HepG2 (cell line): ENCODE measurements around the gene TADA2A. TPM values are rescaled to one million over a fixed set of nuclear protein-coding genes. Genes with fewer than 3 reads are reported as not detected.

Experiments used
- MAFG ChIP-seq: sonication (generic); formaldehyde crosslinking; IDR thresholded peaks from 2 replicates; pipeline ENCODE4 v1.5.1; 2020; ENCODE audit warnings: mild to moderate bottlenecking, missing genetic modification reagents
- MED1 ChIP-seq: sonication (generic); formaldehyde crosslinking; IDR thresholded peaks from 2 replicates; pipeline ENCODE4 v1.4.0; 2020; ENCODE audit warnings: missing genetic modification reagents
- NFYC ChIP-seq: IDR thresholded peaks from 2 replicates; pipeline ENCODE4 v1.6.1; 2016; ENCODE audit warnings: missing genetic modification reagents, missing compliant biosample characterization
- NONO ChIP-seq, 2 experiments: fragments of 450-650 bp in 1 of 2; sonication (generic) in 1 of 2; formaldehyde crosslinking in 1 of 2; IDR thresholded peaks in 1 of 2; conservative IDR thresholded peaks in 1 of 2; 2 replicates each; pipeline versions ENCODE4 v1.6.1 to v1.8.0; 2017 to 2022; ENCODE audit warnings: mild to moderate bottlenecking in 1 of 2, missing genetic modification reagents in 1 of 2, moderate library complexity in 1 of 2
- NR2F1 ChIP-seq, 2 experiments: fragments of 450-650 bp in 1 of 2; formaldehyde crosslinking in 1 of 2; IDR thresholded peaks; 2 replicates each; pipeline versions ENCODE4 v1.5.0 to v1.6.1; 2016 to 2020; ENCODE audit warnings: mild to moderate bottlenecking in 1 of 2, missing compliant biosample characterization in 1 of 2, missing genetic modification reagents in 1 of 2, moderate library complexity in 1 of 2
- PAWR ChIP-seq: sonication (generic); formaldehyde crosslinking; IDR thresholded peaks from 2 replicates; pipeline ENCODE4 v1.4.0; 2020; ENCODE audit warnings: missing genetic modification reagents, mild to moderate bottlenecking, borderline replicate concordance
- POLR2AphosphoS2 ChIP-seq: IDR thresholded peaks from 2 replicates; pipeline ENCODE4 v1.6.1; 2011; ENCODE audit warnings: low read depth, low read length, improper control_type of control experiment
- SIN3B ChIP-seq: fragments of 150-350 bp; IDR thresholded peaks from 2 replicates; pipeline ENCODE4 v1.6.1; 2014; ENCODE audit warnings: low read length
- SP4 ChIP-seq: sonication (generic); formaldehyde crosslinking; IDR thresholded peaks from 2 replicates; pipeline ENCODE4 v1.8.1; 2023; ENCODE audit warnings: mild to moderate bottlenecking, missing genetic modification reagents
- TAF1 ChIP-seq: sonication (generic); formaldehyde crosslinking; IDR thresholded peaks from 2 replicates; pipeline ENCODE4 v1.4.0; 2020; ENCODE audit warnings: missing genetic modification reagents
- ZNF577 ChIP-seq: sonication (generic); formaldehyde crosslinking; IDR thresholded peaks from 2 replicates; pipeline ENCODE4 v1.4.0; 2020; ENCODE audit warnings: mild to moderate bottlenecking, low read depth, missing genetic modification reagents, borderline replicate concordance
- ZNF816 ChIP-seq: sonication (generic); formaldehyde crosslinking; IDR thresholded peaks from 2 replicates; pipeline ENCODE4 v1.8.0; 2022; ENCODE audit warnings: missing genetic modification reagents, mild to moderate bottlenecking, borderline replicate concordance
- polyA plus RNA-seq, 8 experiments: library from polyadenylated mRNA; depleted of rRNA in 3 of 8; stranded (reverse) in 7 of 8; unstranded in 1 of 8; fragments of >200 nt; fragmentation: Illumina TruSeq in 4 of 8; extraction: Trizol in 4 of 8; gene quantifications; 2 replicates each; pipeline versions ENCODE4 v1.2.1 to v1.2.3, GENCODE V29; 2011 to 2016; ENCODE audit warnings: low read depth in 4 of 8, missing spikeins in 1 of 8, mixed read lengths in 1 of 8; ENCODE audit not compliant: insufficient read depth in 1 of 8
- total RNA-seq, 5 experiments: library from RNA; depleted of rRNA; stranded (reverse); fragments of >200 nt; fragmentation: Illumina TruSeq; extraction: Trizol; gene quantifications; 2 replicates each; pipeline ENCODE4 v1.2.3, GENCODE V29; 2016; ENCODE audit warnings: low read depth in 1 of 5
- TF ChIP-seq, protein P1 (sequence below): sonication (generic); formaldehyde crosslinking; IDR thresholded peaks from 2 replicates; pipeline ENCODE4 v1.5.1; 2020; ENCODE audit warnings: missing genetic modification reagents, mild to moderate bottlenecking, borderline replicate concordance
- TF ChIP-seq, protein P2 (sequence below): sonication (generic); formaldehyde crosslinking; IDR thresholded peaks from 2 replicates; pipeline ENCODE4 v1.4.0; 2020; ENCODE audit warnings: missing genetic modification reagents
- TF ChIP-seq, protein P3 (sequence below): IDR thresholded peaks from 2 replicates; pipeline ENCODE4 v1.6.1; 2016
- TF ChIP-seq, protein P4 (sequence below): sonication (generic); formaldehyde crosslinking; IDR thresholded peaks from 2 replicates; pipeline ENCODE4 v1.4.0; 2020; ENCODE audit warnings: missing genetic modification reagents
- TF ChIP-seq, protein P5 (sequence below): sonication (generic); formaldehyde crosslinking; conservative IDR thresholded peaks from 2 replicates; pipeline ENCODE4 v1.8.0; 2022; ENCODE audit warnings: mild to moderate bottlenecking, moderate library complexity, missing genetic modification reagents

TADA2A gene
- total and polyA plus RNA-seq, 2 of the 13 experiments (the other 11 are each of a cell fraction or from before 2014, with no cell fraction given) = 8.0 to 14.0 TPM

DNA sequence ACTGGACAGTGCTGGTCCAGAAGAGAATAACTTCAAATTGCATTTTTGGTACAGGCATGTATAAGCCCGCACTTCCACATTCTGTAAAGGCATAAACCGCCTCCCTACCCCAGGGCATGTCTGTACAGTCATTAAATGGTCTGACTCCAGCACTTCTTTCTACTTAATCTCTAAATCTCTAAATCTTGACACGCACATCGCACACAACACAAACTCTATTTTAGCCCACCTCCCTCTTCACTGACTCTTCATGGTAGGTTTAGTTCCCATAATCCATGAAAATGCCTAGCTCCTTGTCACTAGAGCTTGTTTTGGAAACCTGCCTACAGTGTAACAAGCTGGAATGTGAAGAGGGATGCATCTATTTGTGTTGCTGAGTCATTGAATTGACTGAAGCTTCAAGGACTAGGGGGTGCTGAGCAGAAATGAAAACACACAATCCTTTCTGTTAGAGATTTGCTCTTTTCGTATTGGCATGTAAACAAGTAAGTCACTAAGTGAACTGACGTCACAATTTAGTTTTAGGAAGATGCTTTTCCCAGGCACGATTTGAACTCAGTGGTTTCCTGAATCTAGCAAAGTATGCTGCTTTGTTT lies 81.4 kb downstream of the TADA2A start (continued):
- TF ChIP-seq, protein P1, sequence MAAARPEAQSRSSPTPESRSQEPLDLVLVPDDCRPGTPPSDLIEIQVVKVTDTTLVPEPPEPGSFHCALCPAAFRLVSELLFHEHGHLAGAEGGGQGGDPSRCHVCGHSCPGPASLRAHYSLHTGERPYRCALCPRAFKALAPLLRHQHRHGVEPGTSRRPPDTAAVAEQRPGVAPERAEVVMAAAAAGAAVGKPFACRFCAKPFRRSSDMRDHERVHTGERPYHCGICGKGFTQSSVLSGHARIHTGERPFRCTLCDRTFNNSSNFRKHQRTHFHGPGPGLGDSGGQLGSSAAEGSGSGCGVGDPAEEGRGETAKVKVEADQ (CRISPR knock-in tag) = no peak
- no peak for TF ChIP-seq PAWR (CRISPR knock-in tag)
- TF ChIP-seq, protein P2, sequence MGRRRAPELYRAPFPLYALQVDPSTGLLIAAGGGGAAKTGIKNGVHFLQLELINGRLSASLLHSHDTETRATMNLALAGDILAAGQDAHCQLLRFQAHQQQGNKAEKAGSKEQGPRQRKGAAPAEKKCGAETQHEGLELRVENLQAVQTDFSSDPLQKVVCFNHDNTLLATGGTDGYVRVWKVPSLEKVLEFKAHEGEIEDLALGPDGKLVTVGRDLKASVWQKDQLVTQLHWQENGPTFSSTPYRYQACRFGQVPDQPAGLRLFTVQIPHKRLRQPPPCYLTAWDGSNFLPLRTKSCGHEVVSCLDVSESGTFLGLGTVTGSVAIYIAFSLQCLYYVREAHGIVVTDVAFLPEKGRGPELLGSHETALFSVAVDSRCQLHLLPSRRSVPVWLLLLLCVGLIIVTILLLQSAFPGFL (CRISPR knock-in tag) = no peak
- TF ChIP-seq ZNF816 (CRISPR knock-in tag) = no peak
- no peak for TF ChIP-seq NONO (IDR thresholded peaks at IDR 0.05)
- peak; percentile 37; the same call in 1 of the 2 replicates for TF ChIP-seq NONO (CRISPR knock-in tag; conservative IDR thresholded peaks at IDR 0.05)
- TF ChIP-seq, protein P3, sequence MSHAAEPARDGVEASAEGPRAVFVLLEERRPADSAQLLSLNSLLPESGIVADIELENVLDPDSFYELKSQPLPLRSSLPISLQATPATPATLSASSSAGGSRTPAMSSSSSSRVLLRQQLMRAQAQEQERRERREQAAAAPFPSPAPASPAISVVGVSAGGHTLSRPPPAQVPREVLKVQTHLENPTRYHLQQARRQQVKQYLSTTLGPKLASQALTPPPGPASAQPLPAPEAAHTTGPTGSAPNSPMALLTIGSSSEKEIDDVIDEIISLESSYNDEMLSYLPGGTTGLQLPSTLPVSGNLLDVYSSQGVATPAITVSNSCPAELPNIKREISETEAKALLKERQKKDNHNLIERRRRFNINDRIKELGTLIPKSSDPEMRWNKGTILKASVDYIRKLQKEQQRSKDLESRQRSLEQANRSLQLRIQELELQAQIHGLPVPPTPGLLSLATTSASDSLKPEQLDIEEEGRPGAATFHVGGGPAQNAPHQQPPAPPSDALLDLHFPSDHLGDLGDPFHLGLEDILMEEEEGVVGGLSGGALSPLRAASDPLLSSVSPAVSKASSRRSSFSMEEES (CRISPR knock-in tag) = peak; percentile 39; the same call in 1 of the 2 replicates
- peak; percentile 2; the same call in 1 of the 2 replicates for TF ChIP-seq TAF1 (CRISPR knock-in tag)
- TF ChIP-seq POLR2AphosphoS2 = no peak
- TF ChIP-seq SIN3B = no peak
- TF ChIP-seq, protein P4, sequence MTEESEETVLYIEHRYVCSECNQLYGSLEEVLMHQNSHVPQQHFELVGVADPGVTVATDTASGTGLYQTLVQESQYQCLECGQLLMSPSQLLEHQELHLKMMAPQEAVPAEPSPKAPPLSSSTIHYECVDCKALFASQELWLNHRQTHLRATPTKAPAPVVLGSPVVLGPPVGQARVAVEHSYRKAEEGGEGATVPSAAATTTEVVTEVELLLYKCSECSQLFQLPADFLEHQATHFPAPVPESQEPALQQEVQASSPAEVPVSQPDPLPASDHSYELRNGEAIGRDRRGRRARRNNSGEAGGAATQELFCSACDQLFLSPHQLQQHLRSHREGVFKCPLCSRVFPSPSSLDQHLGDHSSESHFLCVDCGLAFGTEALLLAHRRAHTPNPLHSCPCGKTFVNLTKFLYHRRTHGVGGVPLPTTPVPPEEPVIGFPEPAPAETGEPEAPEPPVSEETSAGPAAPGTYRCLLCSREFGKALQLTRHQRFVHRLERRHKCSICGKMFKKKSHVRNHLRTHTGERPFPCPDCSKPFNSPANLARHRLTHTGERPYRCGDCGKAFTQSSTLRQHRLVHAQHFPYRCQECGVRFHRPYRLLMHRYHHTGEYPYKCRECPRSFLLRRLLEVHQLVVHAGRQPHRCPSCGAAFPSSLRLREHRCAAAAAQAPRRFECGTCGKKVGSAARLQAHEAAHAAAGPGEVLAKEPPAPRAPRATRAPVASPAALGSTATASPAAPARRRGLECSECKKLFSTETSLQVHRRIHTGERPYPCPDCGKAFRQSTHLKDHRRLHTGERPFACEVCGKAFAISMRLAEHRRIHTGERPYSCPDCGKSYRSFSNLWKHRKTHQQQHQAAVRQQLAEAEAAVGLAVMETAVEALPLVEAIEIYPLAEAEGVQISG (CRISPR knock-in tag) = no peak
- TF ChIP-seq, protein P5, sequence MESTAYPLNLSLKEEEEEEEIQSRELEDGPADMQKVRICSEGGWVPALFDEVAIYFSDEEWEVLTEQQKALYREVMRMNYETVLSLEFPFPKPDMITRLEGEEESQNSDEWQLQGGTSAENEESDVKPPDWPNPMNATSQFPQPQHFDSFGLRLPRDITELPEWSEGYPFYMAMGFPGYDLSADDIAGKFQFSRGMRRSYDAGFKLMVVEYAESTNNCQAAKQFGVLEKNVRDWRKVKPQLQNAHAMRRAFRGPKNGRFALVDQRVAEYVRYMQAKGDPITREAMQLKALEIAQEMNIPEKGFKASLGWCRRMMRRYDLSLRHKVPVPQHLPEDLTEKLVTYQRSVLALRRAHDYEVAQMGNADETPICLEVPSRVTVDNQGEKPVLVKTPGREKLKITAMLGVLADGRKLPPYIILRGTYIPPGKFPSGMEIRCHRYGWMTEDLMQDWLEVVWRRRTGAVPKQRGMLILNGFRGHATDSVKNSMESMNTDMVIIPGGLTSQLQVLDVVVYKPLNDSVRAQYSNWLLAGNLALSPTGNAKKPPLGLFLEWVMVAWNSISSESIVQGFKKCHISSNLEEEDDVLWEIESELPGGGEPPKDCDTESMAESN = 0 out of 2 replicates have a peak, but pooled peaks have one; percentile 0
- TF ChIP-seq MED1 (CRISPR knock-in tag) = peak; percentile 80; the same call in 1 of the 2 replicates
- TF ChIP-seq NFYC (CRISPR knock-in tag) = no peak
- TF ChIP-seq NR2F1 (CRISPR knock-in tag; IDR thresholded peaks at IDR 0.05) = no peak
- TF ChIP-seq ZNF577 = no peak
- peak; percentile 87 for TF ChIP-seq MAFG (CRISPR knock-in tag)
- TF ChIP-seq SP4 (CRISPR knock-in tag) = no peak
